GM21825 (cell line): ENCODE measurements around the gene CGAS.
"Not testable (repeated sequence)": the region's sequence is repeated elsewhere in the genome, so short reads cannot be mapped to it uniquely, and the experiment has no call there.

ENCODE experiments used
- ATAC-seq: cut with Tn5 transposase; IDR thresholded peaks from one replicate; pipeline ENCODE4 v1.9.1; 2021; ENCODE audit warnings: mild to moderate bottlenecking, moderate library complexity; ENCODE audit not compliant: unreplicated experiment

CGAS gene

GRCh38 chr6:73400656-73401055 lies 51.4 kb downstream of the CGAS start:
- no peak for ATAC-seq

- no peak for ATAC-seq
Observed at GRCh38 chr6:73395875-73396274, 56.2 kb downstream of the CGAS start.

GRCh38 chr6:73394577-73395354 lies 57.3 kb downstream of the CGAS start, which contains the start of gene DDX43:
TSS of gene DDX43 (plus strand) at chr6:73394828. CDS start at chr6:73394906, 78 bp downstream.
- ATAC-seq = no peak

- no peak for ATAC-seq
Observed at GRCh38 chr6:73393278-73393677, 58.8 kb downstream of the CGAS start.

GRCh38 chr6:73392188-73392587 lies 59.9 kb downstream of the CGAS start:
- not testable (repeated sequence) for ATAC-seq

GRCh38 chr6:73391675-73392074 lies 60.4 kb downstream of the CGAS start:
- ATAC-seq = no peak

GRCh38 chr6:73389854-73390253 lies 62.2 kb downstream of the CGAS start:
- ATAC-seq = no peak

GRCh38 chr6:73388800-73389512 lies 63.1 kb downstream of the CGAS start:
- peak; percentile 77 for ATAC-seq

- peak; percentile 24 for ATAC-seq
Observed at GRCh38 chr6:73388433-73388799, 63.7 kb downstream of the CGAS start.

GRCh38 chr6:73382462-73383113 lies 69.5 kb downstream of the CGAS start:
- ATAC-seq = no peak

GRCh38 chr6:73381531-73381930 lies 70.6 kb downstream of the CGAS start:
- not testable (repeated sequence) for ATAC-seq

- no peak for ATAC-seq
Observed at GRCh38 chr6:73377225-73377624, 74.9 kb downstream of the CGAS start.

GRCh38 chr6:73375216-73375615 lies 76.9 kb downstream of the CGAS start:
- ATAC-seq = no peak
